ENCODE data around the gene DUSP12.

DUSP12 gene

GRCh38 chr1:161709373-161709772, 40.2 kb upstream of the DUSP12 start:
- TF ChIP-seq CTCF (conservative IDR thresholded peaks at IDR 0.05; ENCODE audit: low read length) = no peak
- no peak for DNase-seq (ENCODE audit: low read depth)
- no peak overlapping the region for H3K4me3 ChIP-seq (ENCODE audit: low read length)

GRCh38 chr1:161710560-161710959, 39.0 kb upstream of the DUSP12 start:
- peak; percentile 28 for DNase-seq (ENCODE audit: low read depth)
- no peak overlapping the region for H3K4me3 ChIP-seq (ENCODE audit: low read length)
- TF ChIP-seq CTCF (conservative IDR thresholded peaks at IDR 0.05; ENCODE audit: low read length) = no peak

GRCh38 chr1:161718559-161719324, 30.8 kb upstream of the DUSP12 start:
- DNase-seq (ENCODE audit: low read depth) = no peak
- no peak overlapping the region for H3K4me3 ChIP-seq (ENCODE audit: low read length)
- TF ChIP-seq CTCF (conservative IDR thresholded peaks at IDR 0.05; ENCODE audit: low read length) = no peak

- TF ChIP-seq CTCF (conservative IDR thresholded peaks at IDR 0.05; ENCODE audit: low read length) = no peak
- H3K4me3 ChIP-seq (ENCODE audit: low read length) = no peak overlapping the region
- no peak for DNase-seq (ENCODE audit: low read depth)
Observed at GRCh38 chr1:161719325-161719611, 30.3 kb upstream of the DUSP12 start.

GRCh38 chr1:161720422-161720821, 29.2 kb upstream of the DUSP12 start:
- H3K4me3 ChIP-seq (ENCODE audit: low read length) = no peak overlapping the region
- TF ChIP-seq CTCF (conservative IDR thresholded peaks at IDR 0.05; ENCODE audit: low read length) = no peak
- no peak for DNase-seq (ENCODE audit: low read depth)

GRCh38 chr1:161720956-161721737, 28.4 kb upstream of the DUSP12 start, which contains the start of gene FCRLB:
FCRLB (plus strand) TSS chr1:161721544; CDS start chr1:161722673, 1,129 bp downstream.
- no peak for DNase-seq (ENCODE audit: low read depth)
- no peak within 1 kb of the TSS for H3K4me3 ChIP-seq (ENCODE audit: low read length)

More at GRCh38 chr1:161720956-161721737, 28.4 kb upstream of the DUSP12 start, which contains the start of gene FCRLB:
- TF ChIP-seq CTCF (conservative IDR thresholded peaks at IDR 0.05; ENCODE audit: low read length) = no peak
